ENCODE measurements around the gene CAMTA1.

The CAMTA1 gene

DNA sequence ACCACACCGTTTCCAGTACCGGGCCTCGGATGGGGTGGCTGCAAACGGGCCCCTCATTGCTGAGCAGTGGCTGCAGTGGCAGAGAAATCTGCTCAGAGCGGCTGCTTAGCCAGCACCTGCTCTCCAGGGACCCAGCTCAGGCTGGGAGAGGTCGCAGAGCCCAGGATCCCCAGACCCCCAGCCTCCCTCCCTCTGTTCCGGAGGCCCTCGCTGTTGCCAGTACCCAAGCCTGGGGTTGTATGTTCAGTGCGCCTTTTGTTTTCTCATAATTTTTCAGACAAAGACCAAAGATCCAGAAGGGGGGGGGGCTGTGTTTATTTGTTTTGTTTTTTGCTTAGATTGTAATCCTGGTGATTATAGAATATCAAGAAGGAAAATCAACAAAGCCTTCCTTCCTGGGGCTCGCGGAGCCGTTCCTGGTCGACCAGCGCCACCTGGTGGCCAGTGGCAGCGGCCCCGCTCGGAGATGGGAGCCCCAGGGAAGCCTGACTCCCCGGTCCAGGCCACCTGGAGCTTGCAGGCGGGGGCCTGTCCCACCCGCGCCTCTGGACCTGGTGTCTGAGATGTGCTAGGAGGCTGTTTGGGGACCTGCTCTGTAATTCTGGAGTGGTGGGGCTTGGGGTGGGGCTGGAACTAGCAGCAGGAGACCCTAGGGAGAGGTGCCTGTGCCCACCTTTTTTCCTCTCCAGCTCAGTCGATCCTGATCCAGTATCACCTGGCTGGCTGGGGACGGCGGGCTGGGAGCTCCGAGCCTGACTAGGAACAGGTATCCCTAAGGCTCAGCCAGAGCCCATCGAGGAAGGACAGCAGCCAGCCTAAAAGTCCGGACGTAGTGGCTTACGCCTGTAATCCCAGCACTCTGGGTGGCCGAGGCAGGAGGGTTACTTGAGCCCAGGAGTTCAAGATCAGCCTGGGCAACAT is 862.0 kb downstream of the CAMTA1 start:
- Mint-ChIP-seq H3K27me3 (peaks cover 11% of the 10 kb centered on the region), H3K36me3 (ENCODE audit: low read depth) (no peaks in the 10 kb centered on the region), H3K4me3 (no peak overlapping the region), H3K4me1 (ENCODE audit: low read depth) (peaks cover 8% of the 10 kb centered on the region), H3K27ac (no peak overlapping the region), H3K9me3 (no peaks in the 10 kb centered on the region)
- intact Hi-C loops (cut with micrococcal nuclease): loop anchor here (5.0 kb wide), 2 partner anchors 195 to 605 kb away; no protein-coding TSS in a partner anchor

DNA sequence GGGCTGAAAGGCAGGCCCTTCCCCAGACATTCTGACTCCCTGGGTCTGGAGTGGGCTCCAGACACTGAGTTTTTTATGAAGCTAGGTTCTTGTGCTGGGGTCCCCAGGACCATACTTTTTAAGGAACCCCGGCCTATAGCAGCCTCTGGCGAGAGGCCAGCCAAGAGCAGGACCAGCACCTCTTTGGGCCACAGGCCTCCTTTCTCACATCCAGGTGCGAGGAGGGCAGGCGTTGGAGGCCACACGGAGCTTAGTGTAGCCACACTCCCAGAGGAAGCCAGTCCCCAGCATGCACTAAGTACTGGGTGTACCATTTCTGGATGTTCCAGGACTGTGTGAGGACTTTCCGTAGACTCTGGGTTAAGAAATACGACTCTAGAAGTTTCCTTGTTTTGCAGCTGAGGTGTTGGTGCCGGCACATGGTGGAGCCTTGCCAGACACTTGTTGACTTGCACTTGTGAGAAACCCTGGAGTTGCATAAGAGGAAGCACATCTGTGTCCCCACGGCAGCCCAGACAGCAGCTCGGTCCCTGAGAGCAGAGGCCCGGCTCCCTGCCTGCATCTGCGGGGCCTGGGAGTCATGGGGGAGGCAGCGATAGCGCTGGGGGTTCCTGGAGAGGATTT is 863.6 kb downstream of the CAMTA1 start:
- no peaks in the 10 kb centered on the region for H3K36me3 Mint-ChIP-seq (ENCODE audit: low read depth)
- intact Hi-C loops (cut with micrococcal nuclease): loop anchor here (5.0 kb wide), 2 partner anchors 197 to 607 kb away; no protein-coding TSS in a partner anchor
- no peak overlapping the region for H3K4me3 Mint-ChIP-seq
- peaks cover 8% of the 10 kb centered on the region for H3K4me1 Mint-ChIP-seq (ENCODE audit: low read depth)
- H3K27ac Mint-ChIP-seq: no peak overlapping the region
- H3K27me3 Mint-ChIP-seq: peaks cover 11% of the 10 kb centered on the region
- no peaks in the 10 kb centered on the region for H3K9me3 Mint-ChIP-seq

DNA sequence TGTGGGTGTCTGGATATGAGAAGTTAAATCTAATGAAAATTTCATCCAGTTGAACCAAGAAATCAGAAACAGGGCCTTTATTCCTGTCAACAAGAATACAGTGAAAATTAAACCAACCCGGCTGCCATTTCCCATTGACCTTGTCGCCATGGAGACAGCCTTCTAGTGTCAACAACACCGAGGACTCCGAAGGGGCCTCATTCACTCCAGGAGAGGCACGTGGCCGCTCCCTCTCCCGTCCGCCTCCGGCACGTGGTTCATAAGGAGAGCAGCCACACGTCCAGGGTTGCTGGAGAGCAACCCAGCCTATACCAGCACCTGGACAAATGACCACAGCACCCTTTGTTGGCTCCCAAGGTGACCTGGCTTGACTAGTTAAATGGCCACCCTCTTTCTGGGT is 865.5 kb downstream of the CAMTA1 start:
- intact Hi-C loops (cut with micrococcal nuclease): no loop called here
- Mint-ChIP-seq H3K9me3 (no peaks in the 10 kb centered on the region), H3K27ac (no peak overlapping the region), H3K27me3 (peaks cover 11% of the 10 kb centered on the region), H3K4me3 (no peak overlapping the region), H3K36me3 (ENCODE audit: low read depth) (no peaks in the 10 kb centered on the region), H3K4me1 (ENCODE audit: low read depth) (peaks cover 8% of the 10 kb centered on the region)

DNA sequence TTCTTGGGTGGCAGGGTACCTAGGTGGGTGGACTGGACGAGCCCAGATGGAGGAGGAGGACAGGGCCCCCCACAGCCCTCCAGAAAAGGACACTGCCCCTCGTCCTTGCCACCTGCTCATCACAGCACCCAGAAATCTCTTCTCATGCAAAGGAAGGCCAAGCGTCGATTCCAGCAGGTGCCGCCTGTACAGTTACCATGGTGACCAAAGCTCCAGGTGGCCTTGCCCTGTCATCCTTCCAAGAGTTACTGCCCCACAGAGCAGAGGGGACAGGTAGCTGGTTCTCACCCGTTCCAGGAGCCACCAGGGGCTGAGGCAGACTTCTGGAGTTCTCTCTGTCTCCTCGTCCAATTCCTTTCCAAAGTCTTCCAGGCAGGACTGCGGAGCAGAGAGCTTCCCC is 865.9 kb downstream of the CAMTA1 start:
- peaks cover 11% of the 10 kb centered on the region for H3K27me3 Mint-ChIP-seq
- H3K9me3 Mint-ChIP-seq: no peaks in the 10 kb centered on the region
- peaks cover 8% of the 10 kb centered on the region for H3K4me1 Mint-ChIP-seq (ENCODE audit: low read depth)
- H3K4me3 Mint-ChIP-seq: no peak overlapping the region
- intact Hi-C loops (cut with micrococcal nuclease): no loop called here
- no peak overlapping the region for H3K27ac Mint-ChIP-seq
- no peaks in the 10 kb centered on the region for H3K36me3 Mint-ChIP-seq (ENCODE audit: low read depth)

DNA sequence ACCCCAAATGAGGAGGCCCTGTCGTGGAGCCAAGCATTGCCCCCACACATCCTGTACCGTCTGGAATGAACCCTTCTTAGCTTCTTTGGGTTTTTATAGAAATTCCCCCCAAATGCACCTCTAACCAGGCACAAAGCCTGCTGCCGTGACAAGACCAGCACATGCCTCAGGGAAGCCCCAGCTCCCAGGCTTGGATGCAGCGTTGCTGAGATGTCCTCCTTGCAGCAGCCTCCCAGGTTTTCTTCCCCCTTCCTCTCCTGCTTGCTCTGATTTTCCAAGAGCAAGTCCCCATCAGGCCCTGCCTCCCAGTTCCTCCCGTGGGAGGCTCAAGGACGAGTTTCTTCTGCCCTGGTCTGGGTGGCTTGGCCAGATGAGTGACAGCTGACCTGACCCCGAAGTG is 866.8 kb downstream of the CAMTA1 start:
- no peaks in the 10 kb centered on the region for H3K9me3 Mint-ChIP-seq
- H3K27ac Mint-ChIP-seq: no peak overlapping the region
- intact Hi-C loops (cut with micrococcal nuclease): no loop called here
- peaks cover 10% of the 10 kb centered on the region for H3K4me1 Mint-ChIP-seq (ENCODE audit: low read depth)
- H3K36me3 Mint-ChIP-seq (ENCODE audit: low read depth): no peaks in the 10 kb centered on the region
- peaks cover 11% of the 10 kb centered on the region for H3K27me3 Mint-ChIP-seq
- no peak overlapping the region for H3K4me3 Mint-ChIP-seq

DNA sequence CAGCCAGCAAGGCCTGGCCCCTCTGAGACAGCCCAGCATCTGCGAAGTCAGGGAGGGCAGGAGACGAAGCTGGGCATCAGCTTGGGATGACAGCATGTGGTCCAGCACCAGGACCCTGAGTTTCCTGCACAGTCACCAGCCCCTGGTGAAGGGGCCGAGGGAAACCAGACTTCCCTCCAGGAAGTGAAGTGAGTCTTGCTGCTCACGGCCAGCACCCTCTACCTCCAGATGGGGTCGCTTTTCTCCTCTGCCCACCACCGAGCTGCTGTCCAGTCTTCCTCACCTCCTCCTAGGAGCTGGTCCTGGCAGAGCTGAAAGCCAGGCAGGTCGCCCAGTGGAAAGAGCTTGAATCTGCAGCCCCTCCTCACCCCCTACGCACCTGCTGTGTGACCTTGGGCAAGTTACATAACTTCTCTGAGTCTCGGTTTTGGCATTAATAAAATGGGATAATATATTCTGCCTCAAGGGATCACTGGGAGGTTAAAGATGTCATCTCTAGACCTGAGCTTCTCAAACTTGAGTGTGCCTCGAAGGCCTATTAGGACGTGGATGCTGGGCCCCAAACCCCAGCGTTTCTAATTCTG is 867.4 kb downstream of the CAMTA1 start:
- Mint-ChIP-seq H3K27ac (no peak overlapping the region), H3K9me3 (no peaks in the 10 kb centered on the region), H3K27me3 (peaks cover 11% of the 10 kb centered on the region), H3K4me3 (no peak overlapping the region), H3K4me1 (ENCODE audit: low read depth) (peaks cover 13% of the 10 kb centered on the region), H3K36me3 (ENCODE audit: low read depth) (no peaks in the 10 kb centered on the region)
- intact Hi-C loops (cut with micrococcal nuclease): no loop called here

DNA sequence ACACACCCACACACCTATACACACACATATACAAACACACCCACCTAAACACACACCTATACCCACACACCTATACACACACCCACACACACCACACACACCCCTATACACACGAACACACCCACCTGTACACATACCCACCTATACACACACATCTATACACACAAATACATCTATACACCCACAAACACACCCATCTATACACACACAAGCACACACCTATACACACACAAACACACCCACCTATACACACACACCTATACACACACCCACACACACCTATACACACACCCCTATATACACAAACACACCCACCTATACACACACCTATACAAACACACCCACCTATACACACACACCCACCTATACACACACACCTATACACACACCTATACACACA is 869.5 kb downstream of the CAMTA1 start:
- Mint-ChIP-seq H3K27ac (no peak overlapping the region), H3K4me1 (ENCODE audit: low read depth) (peaks cover 5% of the 10 kb centered on the region), H3K4me3 (no peak overlapping the region), H3K27me3 (peaks cover 4% of the 10 kb centered on the region), H3K9me3 (no peaks in the 10 kb centered on the region), H3K36me3 (ENCODE audit: low read depth) (no peaks in the 10 kb centered on the region)
- intact Hi-C loops (cut with micrococcal nuclease): no loop called here

DNA sequence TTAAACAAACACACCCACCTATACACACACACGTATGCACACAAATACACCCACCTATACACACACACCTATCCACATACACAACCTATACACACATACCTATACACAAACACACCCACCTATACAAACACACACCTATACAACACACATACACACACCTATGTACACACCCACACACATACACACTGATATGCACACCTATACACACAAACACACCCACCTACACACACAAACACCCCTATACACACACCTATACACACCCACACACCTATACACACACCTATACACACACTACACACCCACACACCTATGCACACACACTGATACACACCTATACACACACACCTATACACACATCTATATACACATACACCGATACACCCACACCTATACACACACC is 870.1 kb downstream of the CAMTA1 start:
- H3K9me3 Mint-ChIP-seq: no peaks in the 10 kb centered on the region
- no peak overlapping the region for H3K27ac Mint-ChIP-seq
- no peak overlapping the region for H3K4me3 Mint-ChIP-seq
- H3K36me3 Mint-ChIP-seq (ENCODE audit: low read depth): no peaks in the 10 kb centered on the region
- peaks cover 5% of the 10 kb centered on the region for H3K4me1 Mint-ChIP-seq (ENCODE audit: low read depth)
- intact Hi-C loops (cut with micrococcal nuclease): no loop called here
- peaks cover 3% of the 10 kb centered on the region for H3K27me3 Mint-ChIP-seq

DNA sequence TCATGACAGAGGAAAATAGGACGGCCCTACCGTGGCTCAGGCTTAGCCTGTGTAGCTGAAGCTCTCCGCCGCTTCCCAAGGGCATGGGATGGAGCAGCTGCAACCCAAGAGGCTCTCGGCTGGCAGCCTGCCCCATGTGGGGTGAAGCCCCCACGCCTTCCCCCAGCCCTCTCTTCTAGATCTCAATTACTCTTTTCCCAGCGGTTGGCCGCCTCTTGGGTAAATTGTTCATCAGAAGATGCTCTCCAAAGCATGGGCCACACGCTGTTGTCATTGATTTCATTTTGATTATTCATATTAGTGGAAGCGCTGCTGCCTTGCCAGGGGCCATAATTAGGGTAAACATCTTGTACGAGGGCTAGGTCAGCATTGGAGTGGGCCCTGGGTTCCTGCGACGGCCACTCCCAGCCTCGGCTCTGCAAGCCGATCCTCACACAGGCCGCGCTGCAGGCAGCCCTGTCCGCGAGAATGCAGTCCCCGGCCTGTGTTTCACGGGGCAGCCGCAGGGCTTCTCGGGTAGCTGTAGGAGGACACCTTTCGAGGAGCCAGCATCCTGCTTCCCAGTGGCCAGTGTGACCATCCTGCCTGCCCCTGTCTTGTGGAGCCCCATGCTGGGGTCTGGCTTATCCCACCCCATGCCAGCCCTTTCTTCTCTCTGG is 871.4 kb downstream of the CAMTA1 start:
- no peak overlapping the region for H3K4me3 Mint-ChIP-seq
- peaks cover 1% of the 10 kb centered on the region for H3K27me3 Mint-ChIP-seq
- intact Hi-C loops (cut with micrococcal nuclease): no loop called here
- no peaks in the 10 kb centered on the region for H3K9me3 Mint-ChIP-seq
- no peak overlapping the region for H3K27ac Mint-ChIP-seq
- peaks cover 5% of the 10 kb centered on the region for H3K4me1 Mint-ChIP-seq (ENCODE audit: low read depth)
- no peaks in the 10 kb centered on the region for H3K36me3 Mint-ChIP-seq (ENCODE audit: low read depth)

DNA sequence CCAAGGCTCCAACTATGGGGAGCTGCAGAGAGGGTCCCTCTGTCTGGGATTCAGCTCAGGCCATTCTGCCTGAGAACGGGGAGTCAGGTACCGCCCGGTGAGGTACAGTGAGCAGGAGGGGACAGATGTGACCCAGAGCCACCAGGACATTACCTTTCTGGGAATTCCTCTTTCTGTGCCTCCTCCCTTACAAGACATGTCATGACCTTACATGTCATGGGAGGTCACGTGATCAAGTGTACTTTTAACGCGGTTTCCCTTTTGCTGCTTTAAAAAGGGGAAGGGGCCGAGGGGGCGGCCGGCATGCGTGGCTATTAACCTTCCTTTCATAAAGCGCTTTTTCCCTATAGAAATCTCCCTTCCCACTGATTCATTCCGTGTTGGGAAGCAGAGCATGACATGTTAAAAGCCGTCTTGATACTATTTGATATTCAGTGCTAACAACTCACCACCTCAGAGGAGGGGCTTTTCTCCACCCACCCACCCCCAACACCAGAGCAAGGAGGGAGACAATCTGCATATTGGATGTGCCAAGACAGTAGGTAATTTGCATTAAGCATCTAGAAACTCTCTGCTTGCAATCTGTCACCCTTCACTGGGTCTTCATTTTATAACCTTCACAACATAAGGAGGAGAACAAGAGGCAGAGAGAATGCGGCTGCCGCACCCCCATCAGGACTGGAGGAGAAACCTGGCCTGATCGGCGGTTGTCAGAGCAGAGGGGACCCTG is 872.2 kb downstream of the CAMTA1 start:
- Mint-ChIP-seq H3K4me3 (no peak overlapping the region), H3K27me3 (peaks cover 1% of the 10 kb centered on the region), H3K27ac (no peak overlapping the region), H3K4me1 (ENCODE audit: low read depth) (peaks cover 5% of the 10 kb centered on the region), H3K36me3 (ENCODE audit: low read depth) (no peaks in the 10 kb centered on the region), H3K9me3 (no peaks in the 10 kb centered on the region)
- intact Hi-C loops (cut with micrococcal nuclease): no loop called here

DNA sequence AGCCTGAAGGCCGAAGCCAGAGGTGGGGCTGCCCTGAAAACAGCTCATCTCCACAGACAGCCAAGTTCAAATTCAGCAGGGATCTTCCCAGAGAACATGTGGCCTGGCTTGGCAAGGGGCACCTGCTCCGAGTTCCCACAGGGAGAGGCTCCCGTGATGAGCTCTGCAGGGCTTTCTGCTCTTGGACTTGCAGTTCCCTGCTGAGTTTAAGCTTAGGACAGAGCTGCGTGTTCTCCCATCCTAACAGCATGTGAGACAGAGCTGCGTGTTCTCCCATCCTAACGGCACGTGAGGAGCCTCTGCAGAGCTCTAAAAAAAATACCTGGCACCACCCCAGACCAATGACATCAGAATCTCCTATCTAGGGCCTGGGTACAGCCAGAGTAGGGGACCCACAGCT is 872.8 kb downstream of the CAMTA1 start:
- Mint-ChIP-seq H3K4me1 (ENCODE audit: low read depth) (peaks cover 5% of the 10 kb centered on the region), H3K27ac (no peak overlapping the region), H3K9me3 (no peaks in the 10 kb centered on the region), H3K36me3 (ENCODE audit: low read depth) (no peaks in the 10 kb centered on the region), H3K4me3 (no peak overlapping the region), H3K27me3 (peaks cover 1% of the 10 kb centered on the region)
- intact Hi-C loops (cut with micrococcal nuclease): no loop called here

DNA sequence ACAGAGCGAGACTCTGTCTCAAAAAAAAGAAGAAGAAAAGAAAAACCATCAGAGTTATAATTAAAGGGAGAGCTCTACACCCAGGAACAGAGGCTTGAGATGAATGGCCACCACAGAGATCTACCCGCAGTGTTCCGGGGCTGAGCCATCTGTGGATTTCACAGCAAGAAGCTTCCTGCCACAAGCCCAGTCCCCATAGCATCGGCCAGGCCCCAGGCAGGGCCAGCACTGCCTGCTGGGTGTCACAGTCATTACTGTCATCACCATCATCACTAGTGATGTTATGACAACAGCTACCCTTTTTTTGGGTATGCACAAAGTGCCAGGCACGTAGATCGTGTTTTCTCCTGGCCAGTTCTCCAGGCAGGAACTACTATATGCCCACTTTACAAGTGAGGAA is 874.3 kb downstream of the CAMTA1 start:
- no peaks in the 10 kb centered on the region for H3K36me3 Mint-ChIP-seq (ENCODE audit: low read depth)
- no peak overlapping the region for H3K27ac Mint-ChIP-seq
- peaks cover 1% of the 10 kb centered on the region for H3K27me3 Mint-ChIP-seq
- intact Hi-C loops (cut with micrococcal nuclease): no loop called here
- no peak overlapping the region for H3K4me3 Mint-ChIP-seq
- H3K9me3 Mint-ChIP-seq: no peaks in the 10 kb centered on the region
- peaks cover 5% of the 10 kb centered on the region for H3K4me1 Mint-ChIP-seq (ENCODE audit: low read depth)

DNA sequence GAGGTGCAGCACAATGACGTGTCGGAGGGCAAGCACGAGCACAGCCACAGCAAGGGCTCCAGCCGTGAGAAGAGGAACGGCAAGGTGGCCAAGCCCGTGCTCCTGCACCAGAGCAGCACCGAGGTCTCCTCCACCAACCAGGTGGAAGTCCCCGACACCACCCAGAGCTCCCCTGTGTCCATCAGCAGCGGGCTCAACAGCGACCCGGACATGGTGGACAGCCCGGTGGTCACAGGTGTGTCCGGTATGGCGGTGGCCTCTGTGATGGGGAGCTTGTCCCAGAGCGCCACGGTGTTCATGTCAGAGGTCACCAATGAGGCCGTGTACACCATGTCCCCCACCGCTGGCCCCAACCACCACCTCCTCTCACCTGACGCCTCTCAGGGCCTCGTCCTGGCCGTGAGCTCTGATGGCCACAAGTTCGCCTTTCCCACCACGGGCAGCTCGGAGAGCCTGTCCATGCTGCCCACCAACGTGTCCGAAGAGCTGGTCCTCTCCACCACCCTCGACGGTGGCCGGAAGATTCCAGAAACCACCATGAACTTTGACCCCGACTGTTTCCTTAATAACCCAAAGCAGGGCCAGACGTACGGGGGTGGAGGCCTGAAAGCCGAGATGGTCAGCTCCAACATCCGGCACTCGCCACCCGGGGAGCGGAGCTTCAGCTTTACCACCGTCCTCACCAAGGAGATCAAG is 878.3 kb downstream of the CAMTA1 start:
- intact Hi-C loops (cut with micrococcal nuclease): no loop called here
- H3K27ac Mint-ChIP-seq: no peak overlapping the region

More for the DNA sequence above, 878.3 kb downstream of the CAMTA1 start:
- Mint-ChIP-seq H3K4me1 (ENCODE audit: low read depth) (peaks cover 6% of the 10 kb centered on the region), H3K4me3 (no peak overlapping the region), H3K9me3 (no peaks in the 10 kb centered on the region), H3K27me3 (peaks cover 1% of the 10 kb centered on the region), H3K36me3 (ENCODE audit: low read depth) (no peaks in the 10 kb centered on the region)

Data from dendritic cell treated with granulocyte-macrophage colony-stimulating factor and Interleukin-4, amounts not matched to agents 40 ng/mL and 50 ng/mL, for 4 days (primary cell).